ENCODE measurements around the gene CELSR2.

- TF ChIP-seq CTCF (tag by site-specific recombination; IDR thresholded peaks at IDR 0.05) (no peak), ZNF121 (tag by site-specific recombination; IDR thresholded peaks at IDR 0.05) (no peak), ZNF600 (tag by site-specific recombination; IDR thresholded peaks at IDR 0.05) (no peak), MZF1 (tag by site-specific recombination; IDR thresholded peaks at IDR 0.05; ENCODE audit: borderline replicate concordance) (no peak), GFI1B (tag by site-specific recombination; IDR thresholded peaks at IDR 0.05) (no peak), SALL2 (tag by site-specific recombination; IDR thresholded peaks at IDR 0.05; ENCODE audit: borderline replicate concordance) (no peak), ZBTB21 (tag by site-specific recombination; IDR thresholded peaks at IDR 0.05) (no peak), ZNF274 (IDR thresholded peaks at IDR 0.05; ENCODE audit: low read length) (no peak), ZNF274 (tag by site-specific recombination; IDR thresholded peaks at IDR 0.05; ENCODE audit: borderline replicate concordance) (no peak), ZNF280D (tag by site-specific recombination; IDR thresholded peaks at IDR 0.05) (no peak), ZNF132 (tag by site-specific recombination; IDR thresholded peaks at IDR 0.05; ENCODE audit: borderline replicate concordance) (no peak), REST (tag by site-specific recombination; IDR thresholded peaks at IDR 0.05) (no peak), ZNF174 (tag by site-specific recombination; IDR thresholded peaks at IDR 0.05) (no peak), ZNF501 (tag by site-specific recombination; IDR thresholded peaks at IDR 0.05) (no peak)
Observed at GRCh38 chr1:109228167-109228566, 21.2 kb upstream of the CELSR2 start.
